ENCODE data around the gene ASH1L.
A peak's percentile ranks its signal among the peaks of the same experiment; 100 is the strongest.
"Not testable (repeated sequence)": the region's sequence is repeated elsewhere in the genome, so short reads cannot be mapped to it uniquely, and the experiment has no call there.

ASH1L gene, protein sequence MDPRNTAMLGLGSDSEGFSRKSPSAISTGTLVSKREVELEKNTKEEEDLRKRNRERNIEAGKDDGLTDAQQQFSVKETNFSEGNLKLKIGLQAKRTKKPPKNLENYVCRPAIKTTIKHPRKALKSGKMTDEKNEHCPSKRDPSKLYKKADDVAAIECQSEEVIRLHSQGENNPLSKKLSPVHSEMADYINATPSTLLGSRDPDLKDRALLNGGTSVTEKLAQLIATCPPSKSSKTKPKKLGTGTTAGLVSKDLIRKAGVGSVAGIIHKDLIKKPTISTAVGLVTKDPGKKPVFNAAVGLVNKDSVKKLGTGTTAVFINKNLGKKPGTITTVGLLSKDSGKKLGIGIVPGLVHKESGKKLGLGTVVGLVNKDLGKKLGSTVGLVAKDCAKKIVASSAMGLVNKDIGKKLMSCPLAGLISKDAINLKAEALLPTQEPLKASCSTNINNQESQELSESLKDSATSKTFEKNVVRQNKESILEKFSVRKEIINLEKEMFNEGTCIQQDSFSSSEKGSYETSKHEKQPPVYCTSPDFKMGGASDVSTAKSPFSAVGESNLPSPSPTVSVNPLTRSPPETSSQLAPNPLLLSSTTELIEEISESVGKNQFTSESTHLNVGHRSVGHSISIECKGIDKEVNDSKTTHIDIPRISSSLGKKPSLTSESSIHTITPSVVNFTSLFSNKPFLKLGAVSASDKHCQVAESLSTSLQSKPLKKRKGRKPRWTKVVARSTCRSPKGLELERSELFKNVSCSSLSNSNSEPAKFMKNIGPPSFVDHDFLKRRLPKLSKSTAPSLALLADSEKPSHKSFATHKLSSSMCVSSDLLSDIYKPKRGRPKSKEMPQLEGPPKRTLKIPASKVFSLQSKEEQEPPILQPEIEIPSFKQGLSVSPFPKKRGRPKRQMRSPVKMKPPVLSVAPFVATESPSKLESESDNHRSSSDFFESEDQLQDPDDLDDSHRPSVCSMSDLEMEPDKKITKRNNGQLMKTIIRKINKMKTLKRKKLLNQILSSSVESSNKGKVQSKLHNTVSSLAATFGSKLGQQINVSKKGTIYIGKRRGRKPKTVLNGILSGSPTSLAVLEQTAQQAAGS (N-terminal part only)

GRCh38 chr1:155562581-155563376, at the start of gene ASH1L:
TSS of gene ASH1L (minus strand) at chr1:155562803. CDS start at chr1:155521519, 41,284 bp downstream.
- no peak for TF ChIP-seq CTCF (conservative IDR thresholded peaks at IDR 0.05; ENCODE audit: low read depth, low read length)
- DNase-seq (ENCODE audit: low read depth), result peak; percentile 64
- H3K4me3 ChIP-seq (ENCODE audit: low read length), result peak within 1 kb of the TSS; percentile 95

DNA sequence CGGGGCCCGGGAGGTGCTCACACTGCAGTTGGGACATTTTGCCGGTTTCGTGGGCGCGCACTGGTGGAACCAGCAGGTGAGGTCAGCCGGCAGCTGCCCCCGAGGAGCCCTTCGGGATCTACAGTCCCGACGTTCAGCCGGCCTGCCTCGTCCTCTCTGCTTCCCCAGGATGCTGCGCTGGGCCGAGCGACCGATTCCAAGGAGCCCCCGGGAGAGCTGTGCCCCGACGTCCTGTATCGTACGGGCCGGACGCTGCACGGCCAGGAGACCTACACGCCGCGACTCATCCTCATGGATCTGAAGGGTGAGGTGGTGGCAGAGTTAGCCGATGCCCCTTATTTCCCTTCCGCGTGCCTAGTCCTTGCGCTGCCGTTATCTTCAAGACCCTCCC, 47.6 kb upstream of the ASH1L start:
- DNase-seq (ENCODE audit: low read depth), result not testable (repeated sequence)
- peak overlapping the region; percentile 50 for H3K4me3 ChIP-seq (ENCODE audit: low read length)

DNA sequence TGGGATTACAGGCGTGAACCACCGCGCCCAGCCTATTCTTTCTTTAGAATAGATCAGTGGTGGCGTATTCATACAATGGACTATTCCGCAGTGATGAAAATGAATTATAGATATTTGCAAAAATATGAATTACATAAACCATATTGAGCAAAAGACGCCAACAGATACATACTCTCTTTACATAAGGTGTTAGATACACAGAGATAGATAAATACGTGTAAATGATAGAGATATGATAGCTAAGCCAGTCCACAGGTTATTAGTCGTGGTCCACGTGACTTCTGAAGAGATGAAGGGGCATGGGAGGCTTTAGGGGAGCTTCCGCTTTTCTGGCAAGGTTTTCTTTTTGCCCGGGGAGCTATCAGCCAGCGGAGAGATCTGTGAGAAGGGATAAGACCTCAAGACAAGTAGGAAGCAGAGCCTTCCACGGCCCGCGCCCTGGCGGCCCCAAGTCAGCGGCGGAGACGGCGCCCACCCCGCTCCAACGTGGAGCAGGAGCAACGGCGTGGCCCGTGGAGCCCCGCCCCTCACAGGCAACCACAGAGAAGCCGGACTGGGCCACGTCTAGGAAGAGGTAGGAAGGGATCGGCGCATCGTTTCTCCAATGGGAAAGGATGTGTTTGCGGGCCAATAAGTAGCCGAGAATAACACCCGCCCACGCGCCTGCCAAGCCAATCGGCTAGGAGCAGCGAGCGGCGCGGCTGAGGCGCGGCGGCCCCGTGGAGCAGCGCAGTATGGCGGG, 47.1 kb upstream of the ASH1L start, which contains the start of gene MSTO1:
MSTO1 (plus strand) TSS at position 704 of the 742 bp plus-strand sequence; CDS start at position 735, 31 bp downstream.
- no peak for TF ChIP-seq CTCF (conservative IDR thresholded peaks at IDR 0.05; ENCODE audit: low read depth, low read length)
- peak within 1 kb of the TSS; percentile 57 for H3K4me3 ChIP-seq (ENCODE audit: low read length)

DNA sequence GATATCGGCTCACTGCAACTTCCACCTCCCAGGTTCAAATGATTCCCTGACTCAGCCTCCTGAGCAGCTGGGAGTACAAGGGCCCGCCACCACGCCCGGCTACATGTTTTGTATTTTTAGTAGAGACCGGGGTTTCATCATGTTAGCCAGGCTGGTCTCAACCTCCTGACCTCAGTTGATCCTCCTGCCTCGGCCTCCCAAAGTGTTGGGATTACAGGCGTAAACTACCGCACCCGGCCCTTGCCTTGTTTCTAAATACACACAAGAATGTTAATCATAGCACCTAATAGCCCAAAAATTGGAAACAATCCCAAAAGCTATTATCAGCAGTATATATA, 46.3 kb upstream of the ASH1L start:
- no peak for TF ChIP-seq CTCF (conservative IDR thresholded peaks at IDR 0.05; ENCODE audit: low read depth, low read length)
- DNase-seq (ENCODE audit: low read depth), result no peak
- no peak overlapping the region for H3K4me3 ChIP-seq (ENCODE audit: low read length)

More for the DNA sequence above, 47.1 kb upstream of the ASH1L start, which contains the start of gene MSTO1:
- peak; percentile 94 for DNase-seq (ENCODE audit: low read depth)

GRCh38 chr1:155607708-155608107, 45.1 kb upstream of the ASH1L start:
- DNase-seq (ENCODE audit: low read depth), result no peak
- H3K4me3 ChIP-seq (ENCODE audit: low read length), result no peak overlapping the region
- no peak for TF ChIP-seq CTCF (conservative IDR thresholded peaks at IDR 0.05; ENCODE audit: low read depth, low read length)

- not testable (repeated sequence) for H3K4me3 ChIP-seq (ENCODE audit: low read length); DNase-seq (ENCODE audit: low read depth)
These were observed 37.4 kb upstream of the ASH1L start for GRCh38 chr1:155599828-155600572.
